COLO668 (cell line): ENCODE results near the gene FOXK2.
A peak's percentile ranks its signal among the peaks of the same experiment; 100 is the strongest.

ENCODE experiments used
- DNase-seq: peaks from one replicate; lab custom pipeline; 2025; ENCODE audit not compliant: unreplicated experiment; lab: John Stamatoyannopoulos, UW

The FOXK2 gene

DNA sequence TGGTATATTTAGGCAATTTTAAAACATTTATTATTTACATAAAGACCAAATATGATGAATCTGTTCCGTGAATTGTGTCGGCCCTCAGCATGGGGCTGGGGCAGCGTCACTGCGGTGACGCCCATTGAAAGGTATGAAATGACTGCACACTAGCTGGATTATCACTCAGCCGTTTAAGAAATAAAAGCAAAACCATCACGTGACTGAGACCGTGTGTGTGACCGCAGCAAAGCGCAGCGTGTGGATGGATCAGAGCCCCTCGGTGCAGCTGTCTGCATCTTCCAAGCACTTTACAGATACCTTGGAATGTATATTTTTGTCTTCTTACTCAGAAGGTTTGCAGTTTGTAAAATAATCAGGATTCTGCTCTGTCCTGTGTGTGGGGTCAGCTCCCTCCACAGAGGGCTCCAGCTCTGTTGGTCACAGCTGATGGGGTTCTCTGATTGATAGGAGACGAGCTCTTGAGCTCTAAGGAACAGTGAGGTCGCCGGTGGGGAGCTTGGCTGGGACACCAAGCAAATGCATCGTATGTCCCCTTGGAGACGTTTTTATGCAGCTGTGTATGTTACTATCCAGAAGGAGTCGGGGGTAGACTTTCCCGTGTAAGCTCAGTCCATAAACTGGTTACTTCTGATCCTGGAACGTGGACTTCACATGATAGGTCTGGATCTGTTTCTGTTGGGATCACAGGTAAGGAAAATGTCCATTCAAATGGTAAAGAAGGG is 83.6 kb downstream of the FOXK2 start:
- no peak for DNase-seq

DNA sequence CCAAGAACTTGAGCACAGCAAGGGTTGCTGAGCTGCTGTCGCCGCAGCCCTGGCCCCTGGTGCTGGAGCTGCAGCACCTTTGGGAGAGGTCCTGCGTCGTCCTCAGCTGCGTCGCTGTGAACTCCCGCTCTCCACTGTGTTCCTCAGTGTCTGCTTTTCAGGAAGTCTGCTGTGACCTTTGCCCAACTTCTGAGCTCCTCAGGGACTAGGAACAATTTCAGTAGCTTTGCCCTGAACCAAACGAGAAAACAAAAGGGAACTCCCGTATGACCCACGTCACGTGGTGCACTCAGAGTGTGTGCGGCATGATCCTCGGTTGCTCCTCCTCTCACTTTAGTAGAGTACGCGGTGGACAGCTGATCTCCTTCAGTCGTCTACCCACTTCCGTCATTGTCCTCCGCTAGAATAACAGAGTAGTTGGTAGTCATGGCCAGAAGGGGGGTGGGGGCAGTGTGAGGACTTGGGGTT is 84.5 kb downstream of the FOXK2 start:
- DNase-seq, result no peak

DNA sequence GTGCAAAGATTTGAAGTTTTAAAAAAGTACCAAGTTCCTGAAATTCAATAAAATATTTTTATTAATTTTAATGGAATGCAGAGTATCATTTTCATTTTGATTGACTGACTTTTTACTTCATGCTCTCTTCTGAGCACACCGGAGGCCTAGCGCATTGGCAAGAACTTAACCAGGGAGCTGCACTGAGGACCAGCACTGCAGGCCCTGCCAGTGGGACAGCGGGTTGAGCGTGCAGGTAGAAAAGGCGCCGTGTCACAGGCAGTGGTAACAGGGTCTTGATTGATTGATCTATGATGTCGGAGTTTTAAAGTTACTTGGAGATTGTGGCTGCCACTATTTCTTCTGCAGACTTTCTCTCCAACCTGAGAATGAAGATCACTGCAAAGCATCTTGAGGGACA is 85.0 kb downstream of the FOXK2 start:
- DNase-seq, result no peak

DNA sequence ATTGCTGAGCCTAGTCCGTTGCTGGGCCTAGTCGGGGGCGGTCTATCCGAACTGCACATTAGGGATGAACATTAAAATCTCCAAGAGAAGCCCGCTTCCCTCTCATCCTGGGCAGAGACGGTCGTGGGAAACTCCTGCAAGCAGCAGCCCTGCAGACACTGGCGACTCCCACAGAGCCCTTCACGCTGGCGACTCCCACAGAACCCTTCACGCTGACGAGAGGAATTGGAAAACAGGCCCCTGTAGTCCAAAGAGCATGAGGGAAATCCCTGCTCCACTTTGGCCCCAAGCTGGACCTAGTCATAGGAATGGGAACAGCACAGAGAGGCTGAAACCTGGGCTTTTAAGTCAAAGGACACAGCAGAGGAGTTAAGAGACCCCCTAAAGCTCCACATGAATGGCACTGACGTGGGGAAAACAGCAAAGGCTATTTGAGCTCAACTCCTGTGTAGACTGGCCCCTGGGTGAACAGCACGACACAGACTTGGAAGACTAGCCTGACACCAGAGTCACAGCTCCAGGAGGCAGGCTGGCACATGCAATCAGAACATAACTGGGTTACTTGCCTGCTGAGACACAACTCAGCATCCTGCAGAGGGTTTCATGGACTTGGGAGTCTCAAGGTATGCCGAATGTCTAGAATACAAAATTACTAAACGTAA is 86.5 kb downstream of the FOXK2 start:
- DNase-seq, result no peak

DNA sequence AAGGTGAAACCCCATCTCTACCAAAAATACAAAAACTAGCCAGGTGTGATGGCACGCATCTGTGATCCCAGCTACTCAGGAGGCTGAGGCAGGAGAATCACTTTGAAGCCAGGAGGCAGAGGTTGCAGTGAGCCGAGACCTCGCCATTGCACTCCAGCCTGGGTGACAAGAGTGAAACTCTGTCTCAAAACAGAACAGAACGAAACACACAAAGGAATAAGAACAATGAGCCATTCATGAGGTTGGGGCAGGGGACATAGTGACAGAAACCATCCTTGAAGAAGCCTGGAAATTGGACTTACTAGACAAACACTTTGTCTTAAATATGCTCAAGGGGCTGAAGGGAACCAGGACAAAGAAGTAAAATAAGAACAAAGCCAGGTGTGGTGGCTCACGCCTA is 89.3 kb downstream of the FOXK2 start:
- DNase-seq, result no peak

DNA sequence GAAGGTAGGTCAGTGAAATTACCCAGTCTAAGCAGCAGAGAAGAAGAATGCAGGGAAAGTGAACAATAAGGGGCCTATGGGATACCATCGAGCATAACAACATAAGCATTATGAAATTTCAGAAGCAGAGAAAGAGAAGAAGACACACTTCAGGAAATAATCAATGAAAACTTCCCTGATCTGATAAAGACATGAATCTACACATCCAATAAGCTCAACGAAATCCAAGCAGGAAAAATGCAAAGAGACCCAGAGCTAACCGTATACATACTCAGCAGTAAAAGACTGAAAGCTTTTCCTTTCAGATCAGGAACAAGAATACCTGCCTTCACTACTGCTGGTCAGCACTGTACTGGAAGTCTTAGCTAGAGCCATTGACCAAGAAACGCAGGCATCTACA is 90.1 kb downstream of the FOXK2 start:
- no peak for DNase-seq

DNA sequence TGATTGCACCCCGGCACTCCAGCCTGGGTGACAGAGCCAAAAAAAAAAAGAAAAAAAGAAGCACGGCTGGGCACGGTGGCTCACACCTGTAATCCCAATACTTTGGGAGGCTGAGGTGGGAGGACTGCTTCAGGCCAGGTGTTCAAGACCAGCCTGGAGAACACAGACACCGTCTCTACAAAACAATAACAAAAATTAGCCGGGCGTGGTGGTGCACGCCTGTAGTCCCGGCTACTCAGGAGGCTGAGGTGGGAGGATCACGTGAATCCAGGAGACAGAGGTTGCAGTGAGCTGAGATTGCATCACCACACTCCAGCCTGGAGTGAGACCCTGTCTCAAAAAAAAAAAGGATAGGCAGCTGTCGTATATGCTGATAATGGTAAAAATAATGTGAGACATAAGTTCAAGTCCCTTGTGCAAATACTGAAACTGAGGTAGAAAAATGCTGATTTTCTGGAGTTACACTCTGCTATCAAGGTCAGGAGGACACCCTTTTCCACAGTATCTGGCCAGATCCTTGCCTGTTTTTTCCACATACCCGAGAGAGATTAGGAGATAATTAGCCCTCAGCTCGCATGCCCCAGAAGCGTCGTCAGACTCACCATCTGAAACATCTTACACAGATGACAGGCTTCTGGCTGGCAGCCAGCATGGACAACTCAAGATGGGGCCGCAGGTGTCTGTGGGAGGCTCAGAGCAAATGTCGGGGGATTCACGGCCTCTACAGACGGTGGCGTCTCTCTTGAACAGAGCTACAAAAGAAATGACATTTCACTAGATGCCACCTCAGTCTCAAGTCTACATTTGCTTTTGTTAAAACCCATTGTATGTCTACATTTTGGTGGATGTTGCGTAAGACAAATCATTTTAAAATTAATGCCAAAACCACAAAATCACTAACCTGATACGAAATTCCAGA is 91.9 kb downstream of the FOXK2 start:
- peak; percentile 5 for DNase-seq

DNA sequence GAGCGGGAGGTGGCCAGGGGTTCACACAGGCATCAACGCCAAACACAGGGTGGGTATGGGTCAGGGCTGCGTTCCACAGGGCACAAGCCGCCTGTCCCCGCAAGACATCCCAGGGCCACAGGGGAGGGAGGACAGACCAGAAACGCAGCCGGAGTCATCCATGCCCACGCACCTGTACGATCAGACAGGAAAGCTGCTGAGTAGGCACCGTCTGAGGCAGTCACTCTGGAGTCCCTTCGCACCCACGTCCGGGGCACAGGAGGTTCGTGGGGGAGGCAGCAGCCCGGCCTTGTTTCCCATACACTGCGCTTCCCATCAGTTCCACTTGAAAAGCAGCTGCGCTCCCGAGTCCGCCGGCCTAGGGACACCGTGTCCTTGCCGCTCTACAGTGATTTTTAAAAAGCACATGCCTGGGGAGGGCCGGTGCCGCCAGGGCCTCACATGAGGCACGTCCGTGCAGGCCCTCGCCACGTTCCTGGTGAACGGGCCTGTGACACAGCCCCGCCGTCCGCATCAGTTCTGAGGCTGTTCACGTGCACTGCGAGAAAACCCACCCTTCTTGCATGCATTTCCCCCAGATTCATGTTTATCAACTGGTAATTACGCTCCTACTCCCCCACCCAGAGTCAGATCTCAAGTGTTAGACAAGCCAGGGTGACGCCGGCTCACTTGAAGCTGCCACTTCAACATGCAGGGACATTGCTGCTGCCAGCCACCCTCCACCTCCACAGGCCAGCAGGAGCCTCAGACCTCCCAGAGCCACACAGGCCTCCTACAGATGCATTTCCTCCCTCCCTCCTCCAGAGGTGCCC is 94.0 kb downstream of the FOXK2 start:
- no peak for DNase-seq

DNA sequence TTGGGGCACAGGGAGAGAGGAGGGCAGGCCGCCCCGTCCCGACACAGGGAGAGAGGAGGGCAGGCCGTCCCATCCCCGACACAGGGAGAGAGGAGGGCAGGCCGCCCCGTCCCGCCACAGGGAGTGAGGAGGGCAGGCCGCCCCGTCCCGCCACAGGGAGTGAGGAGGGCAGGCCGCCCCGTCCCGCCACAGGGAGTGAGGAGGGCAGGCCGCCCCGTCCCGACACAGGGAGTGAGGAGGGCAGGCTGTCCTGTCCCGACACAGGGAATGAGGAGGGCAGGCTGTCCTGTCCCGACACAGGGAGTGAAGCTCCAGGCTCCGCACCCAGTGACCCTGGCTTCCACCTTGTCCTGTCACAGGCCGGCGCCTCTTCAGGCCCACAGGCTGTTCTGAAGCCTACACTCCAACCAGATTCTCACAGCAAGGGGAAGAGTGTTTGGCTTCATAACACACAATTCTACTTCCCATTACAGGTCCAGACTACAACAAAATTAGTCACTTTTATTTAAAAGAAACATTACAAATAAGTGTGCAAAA is 94.6 kb downstream of the FOXK2 start:
- no peak for DNase-seq

DNA sequence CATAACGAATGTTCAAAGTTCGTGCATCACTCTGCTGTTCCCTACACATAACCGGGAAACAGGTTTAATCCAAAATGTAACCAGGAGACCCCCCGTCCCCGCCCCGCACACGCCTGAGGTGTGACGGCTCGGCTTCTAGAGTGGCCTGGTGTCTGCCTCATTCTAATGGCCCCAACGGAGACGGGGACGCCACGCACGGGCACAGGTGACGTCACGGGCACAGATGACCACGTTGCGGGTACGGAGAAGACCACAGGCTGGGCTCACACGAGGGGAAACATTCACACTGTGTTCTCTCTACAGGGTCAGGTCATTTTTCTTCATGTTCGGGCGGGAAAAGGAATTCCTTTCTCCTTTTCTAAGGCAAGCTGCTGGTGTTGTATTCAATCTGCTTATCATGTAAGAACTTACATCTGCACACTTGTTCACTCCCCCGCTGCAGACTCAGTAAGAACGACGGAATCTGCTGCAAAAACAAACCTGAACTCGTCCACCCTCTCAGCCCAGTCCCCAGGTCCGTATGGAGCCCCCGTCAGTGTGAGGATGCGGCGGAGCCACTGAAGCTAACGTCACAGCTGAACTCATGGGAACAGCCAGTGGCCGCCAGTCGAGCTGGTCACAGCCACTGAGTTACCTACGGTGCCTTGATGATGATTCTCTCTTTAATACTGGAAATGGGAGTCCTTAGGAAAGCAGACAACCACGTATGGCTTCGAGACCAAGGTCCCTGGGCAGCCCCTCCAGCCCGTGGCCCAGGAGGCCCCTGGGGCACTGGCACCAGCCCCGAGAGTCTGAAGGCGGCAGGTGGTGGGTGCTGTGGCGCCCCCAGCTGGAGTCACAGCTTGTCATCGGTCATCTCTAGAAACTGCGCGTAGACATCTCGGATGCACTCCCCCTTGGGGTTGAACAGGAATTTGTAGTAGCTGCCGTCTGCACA is 95.8 kb downstream of the FOXK2 start:
- no peak for DNase-seq

DNA sequence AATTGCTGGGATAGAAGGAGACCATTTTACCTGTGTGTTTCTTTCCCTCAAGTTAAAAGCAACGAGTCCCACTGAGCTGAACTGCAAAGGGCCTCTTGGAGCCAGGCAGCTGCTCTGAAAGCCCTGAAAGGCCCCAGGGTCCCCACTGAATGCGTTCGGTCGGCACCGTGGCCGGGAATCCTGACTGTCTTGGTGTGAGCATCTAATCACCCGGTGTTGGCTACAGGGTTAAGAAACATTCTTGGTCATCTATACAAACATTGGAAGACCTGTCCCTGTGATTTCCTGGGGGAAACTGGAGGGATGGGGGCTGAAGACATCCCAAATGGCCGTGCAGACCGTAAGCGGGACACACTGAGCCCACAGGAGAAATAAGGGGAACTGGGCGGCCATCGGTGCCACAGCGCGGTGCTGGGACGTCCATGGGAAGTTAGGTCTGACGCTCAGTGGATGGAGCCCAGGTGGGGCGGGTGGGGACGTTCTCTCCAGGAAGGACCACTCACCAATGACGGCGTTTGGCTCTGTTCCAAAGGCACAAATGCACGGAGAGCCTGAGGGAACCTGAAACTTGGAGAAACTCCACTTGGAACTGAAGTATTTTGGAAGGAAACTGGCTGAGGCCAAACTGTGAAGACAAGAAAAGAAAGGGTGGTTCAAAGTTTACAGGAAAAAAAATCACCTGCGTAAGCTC is 96.6 kb downstream of the FOXK2 start:
- no peak for DNase-seq

DNA sequence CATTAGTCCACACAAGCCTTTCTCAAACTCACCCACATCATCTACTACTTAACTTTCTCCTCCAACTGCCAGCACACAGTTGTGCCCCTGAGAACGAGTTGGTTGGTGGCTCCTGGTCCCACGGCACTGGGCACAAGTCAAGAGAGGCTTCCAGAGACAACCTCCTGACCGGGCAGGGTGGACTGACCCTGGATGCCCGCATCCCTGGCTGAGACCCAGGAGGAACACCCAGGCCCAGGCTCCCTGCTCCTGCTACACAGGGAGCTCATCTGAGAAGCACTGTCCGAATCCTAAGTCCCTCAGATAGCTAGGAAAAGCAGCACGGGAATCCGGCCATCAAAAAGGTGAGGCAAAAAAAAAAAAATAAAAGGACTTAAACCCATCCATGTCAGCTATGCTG is 99.7 kb downstream of the FOXK2 start:
- DNase-seq, result no peak

DNA sequence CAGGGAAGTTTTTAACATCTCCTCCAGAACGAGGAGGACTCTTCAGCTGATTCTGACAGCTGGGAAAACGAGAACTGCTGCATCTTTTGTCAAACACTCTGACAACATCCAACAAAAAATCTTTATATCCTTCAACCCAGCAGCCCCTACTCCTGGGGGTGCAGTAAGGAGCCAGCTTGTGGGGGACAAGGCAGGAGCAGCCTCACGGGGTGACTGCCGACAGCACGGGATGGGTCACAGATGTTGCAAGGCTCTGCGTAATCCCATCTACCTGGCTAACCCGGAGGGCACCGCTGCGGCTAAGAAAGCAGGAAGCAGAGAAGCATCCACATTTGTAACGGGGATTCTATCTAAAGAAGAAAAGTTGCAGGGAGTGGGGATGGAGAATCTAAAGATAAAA is 100.1 kb downstream of the FOXK2 start:
- DNase-seq, result no peak

DNA sequence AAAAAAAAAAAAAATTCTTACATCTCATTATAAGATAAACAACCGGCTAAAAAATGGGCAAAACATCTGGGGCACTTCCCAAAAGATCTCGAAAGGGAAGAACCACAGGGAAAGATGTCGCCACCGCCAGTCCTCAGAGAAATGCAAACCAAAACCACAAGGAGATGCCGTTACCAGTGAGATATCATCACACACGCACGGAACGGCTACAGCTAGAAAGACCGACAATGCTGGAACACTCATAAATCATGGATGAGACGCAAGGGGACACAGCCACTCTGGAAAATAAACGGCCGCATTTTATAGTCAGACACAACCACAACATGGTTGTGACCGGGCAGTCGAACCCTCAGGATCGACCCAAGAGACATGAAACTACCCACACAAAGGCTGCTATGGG is 104.2 kb downstream of the FOXK2 start:
- DNase-seq, result no peak

DNA sequence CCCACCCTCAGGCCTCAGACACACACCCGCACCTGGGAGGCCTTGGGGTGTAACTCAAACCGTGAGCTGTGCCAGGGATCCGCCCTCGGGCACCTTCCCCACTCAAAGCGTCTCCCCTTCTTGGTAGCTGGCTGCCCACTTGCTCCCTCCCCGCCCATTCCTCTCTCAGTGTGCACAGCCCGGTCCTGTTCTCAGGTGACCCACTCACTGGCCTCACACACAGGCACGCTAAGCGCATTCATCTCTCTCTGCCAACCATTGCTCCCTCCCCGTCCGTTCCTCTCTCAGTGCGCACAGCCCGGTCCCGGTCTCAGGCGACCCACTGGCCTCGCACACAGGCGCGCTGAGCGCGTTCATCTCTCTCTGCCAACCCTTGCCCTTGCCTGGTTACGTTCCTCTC is 107.9 kb downstream of the FOXK2 start:
- DNase-seq, result no peak

DNA sequence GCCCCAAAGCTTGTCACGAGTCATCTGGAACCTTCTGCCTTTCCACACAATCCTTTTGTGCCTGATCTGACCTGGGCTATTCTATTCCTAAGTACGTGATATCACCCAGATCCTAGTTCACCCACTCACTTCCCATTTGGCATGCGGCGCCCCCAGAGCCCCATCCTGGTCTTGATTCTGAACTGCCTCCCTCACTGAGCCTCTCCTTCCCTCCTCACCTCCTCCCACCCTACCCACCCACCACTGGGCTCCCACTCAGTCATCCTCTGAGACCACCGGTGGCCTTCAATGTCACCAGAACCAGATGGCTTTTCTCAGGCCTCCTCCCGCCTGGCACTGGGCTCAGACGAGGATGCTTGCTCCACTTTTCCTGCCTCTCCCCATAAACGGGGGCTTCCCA is 110.2 kb downstream of the FOXK2 start:
- DNase-seq, result no peak

DNA sequence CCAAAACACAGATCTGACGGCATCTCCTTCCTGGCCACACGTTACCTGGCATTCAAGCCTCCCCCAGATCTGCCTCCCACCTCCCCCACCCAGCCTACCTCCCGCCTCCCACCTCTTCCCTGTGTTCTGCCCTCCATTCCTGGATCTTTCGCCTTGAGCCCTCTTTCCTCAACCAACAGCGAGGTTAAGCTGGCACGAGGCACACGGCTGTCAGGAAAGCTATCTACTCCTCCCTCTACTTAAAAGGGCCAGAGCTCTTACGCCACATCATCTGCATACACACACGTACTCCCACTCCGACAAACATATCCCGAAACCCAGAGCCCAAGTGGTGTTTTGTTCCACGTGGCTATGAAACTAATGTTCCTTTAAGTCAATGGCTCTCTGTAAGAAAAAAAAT is 110.7 kb downstream of the FOXK2 start:
- DNase-seq, result no peak

DNA sequence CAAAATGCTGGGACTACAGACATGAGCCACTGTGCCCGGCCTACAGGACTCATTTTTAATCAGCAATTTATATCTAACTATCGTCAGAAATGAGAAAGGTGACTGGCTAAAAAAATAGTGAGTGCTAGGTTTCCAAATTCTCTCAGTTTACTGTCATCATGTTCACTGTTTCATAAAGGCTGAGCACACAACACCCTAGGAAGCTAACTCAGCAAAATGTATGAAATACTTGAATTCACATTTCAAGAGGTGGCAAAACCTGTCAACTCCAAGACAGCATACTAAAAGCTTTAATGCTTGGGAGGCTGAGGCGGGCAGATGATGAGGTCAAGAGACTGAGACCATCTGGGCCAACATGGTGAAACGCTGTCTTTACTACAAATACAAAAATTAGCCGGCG is 112.0 kb downstream of the FOXK2 start:
- no peak for DNase-seq

DNA sequence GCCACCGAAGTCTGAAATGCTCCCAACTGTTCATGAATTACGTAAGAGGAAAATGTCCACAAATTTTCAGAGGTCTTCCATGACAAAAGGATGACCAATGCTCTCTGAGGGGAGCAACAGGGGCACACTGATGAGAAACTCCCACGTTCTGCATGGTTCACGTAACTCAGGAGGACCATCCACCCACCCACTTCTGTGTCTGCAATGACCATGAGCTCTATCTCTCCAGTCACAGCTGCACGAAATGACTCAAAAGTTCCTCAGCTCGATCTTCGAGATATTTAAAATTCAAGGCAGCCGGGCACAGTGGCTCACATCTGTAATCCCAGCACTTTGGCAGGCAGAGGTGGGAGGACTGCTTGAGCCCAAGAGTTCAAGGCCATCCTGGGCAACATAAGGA is 112.9 kb downstream of the FOXK2 start:
- no peak for DNase-seq
